HepG2 (cell line): ENCODE data around the gene EGLN1. TPM values are rescaled to one million over a fixed set of nuclear protein-coding genes. Genes with fewer than 3 reads are reported as not detected.

Experiments
- CREB1 ChIP-seq, 2 experiments: fragments of 450-650 bp in 1 of 2; IDR thresholded peaks; 2 replicates each; pipeline ENCODE4 v1.6.1; 2016 to 2017; ENCODE audit warnings: control low read depth in 1 of 2, mild to moderate bottlenecking in 1 of 2, missing compliant biosample characterization in 1 of 2, missing genetic modification characterization in 1 of 2
- GATAD1 ChIP-seq: IDR thresholded peaks from 2 replicates; pipeline ENCODE4 v1.6.1; 2016; ENCODE audit warnings: missing genetic modification reagents, missing compliant biosample characterization
- GPN1 ChIP-seq: sonication (generic); formaldehyde crosslinking; IDR thresholded peaks from 2 replicates; pipeline ENCODE4 v1.5.1; 2020; ENCODE audit warnings: missing genetic modification reagents, borderline replicate concordance
- NAIF1 ChIP-seq: sonication (generic); formaldehyde crosslinking; IDR thresholded peaks from 2 replicates; pipeline ENCODE4 v1.5.0; 2020; ENCODE audit warnings: mild to moderate bottlenecking, missing genetic modification reagents, borderline replicate concordance
- NFAT5 ChIP-seq: sonication (generic); formaldehyde crosslinking; IDR thresholded peaks from 2 replicates; pipeline ENCODE4 v1.4.0; 2020; ENCODE audit warnings: missing genetic modification reagents
- NFYC ChIP-seq: IDR thresholded peaks from 2 replicates; pipeline ENCODE4 v1.6.1; 2016; ENCODE audit warnings: missing genetic modification reagents, missing compliant biosample characterization
- SIX1 ChIP-seq: sonication (generic); formaldehyde crosslinking; IDR thresholded peaks from 2 replicates; pipeline ENCODE4 v1.4.0; 2020; ENCODE audit warnings: missing genetic modification reagents, borderline replicate concordance
- TBX3 ChIP-seq: fragments of 450-650 bp; IDR thresholded peaks from 2 replicates; pipeline ENCODE4 v1.6.1; 2017; ENCODE audit warnings: antibody characterized with exemption, mild to moderate bottlenecking, inconsistent platforms, borderline replicate concordance
- TSC22D2 ChIP-seq: sonication (generic); formaldehyde crosslinking; IDR thresholded peaks from 2 replicates; pipeline ENCODE4 v1.5.1; 2020; ENCODE audit warnings: missing genetic modification reagents, mild to moderate bottlenecking, borderline replicate concordance
- ZBTB46 ChIP-seq: sonication (generic); formaldehyde crosslinking; IDR thresholded peaks from 2 replicates; pipeline ENCODE4 v1.4.0; 2020; ENCODE audit warnings: mild to moderate bottlenecking, missing genetic modification reagents, borderline replicate concordance
- ZFX ChIP-seq: sonication (generic); formaldehyde crosslinking; IDR thresholded peaks from 2 replicates; pipeline ENCODE4 v1.4.0; 2020; ENCODE audit warnings: mild to moderate bottlenecking, low read depth, missing genetic modification reagents, moderate library complexity
- ZNF232 ChIP-seq: sonication (generic); formaldehyde crosslinking; IDR thresholded peaks from 2 replicates; pipeline ENCODE4 v1.4.0; 2020; ENCODE audit warnings: missing genetic modification reagents, borderline replicate concordance
- ZNF24 ChIP-seq: fragments of 450-650 bp; IDR thresholded peaks from 2 replicates; pipeline ENCODE4 v1.6.1; 2017; ENCODE audit warnings: antibody characterized with exemption, mild to moderate bottlenecking
- ZNF687 ChIP-seq: sonication (generic); formaldehyde crosslinking; IDR thresholded peaks from 2 replicates; pipeline ENCODE4 v1.5.1; 2020; ENCODE audit warnings: mild to moderate bottlenecking, missing genetic modification reagents, moderate library complexity
- ZNF761 ChIP-seq: sonication (generic); formaldehyde crosslinking; conservative IDR thresholded peaks from 2 replicates; pipeline ENCODE4 v1.4.0; 2020; ENCODE audit warnings: mild to moderate bottlenecking, missing genetic modification reagents
- ZSCAN22 ChIP-seq: sonication (generic); formaldehyde crosslinking; IDR thresholded peaks from 2 replicates; pipeline ENCODE4 v1.4.0; 2020; ENCODE audit warnings: mild to moderate bottlenecking, missing genetic modification reagents
- polyA plus RNA-seq, 8 experiments: library from polyadenylated mRNA; depleted of rRNA in 3 of 8; stranded (reverse) in 7 of 8; unstranded in 1 of 8; fragments of >200 nt; fragmentation: Illumina TruSeq in 4 of 8; extraction: Trizol in 4 of 8; gene quantifications; 2 replicates each; pipeline versions ENCODE4 v1.2.1 to v1.2.3, GENCODE V29; 2011 to 2016; ENCODE audit warnings: low read depth in 4 of 8, missing spikeins in 1 of 8, mixed read lengths in 1 of 8; ENCODE audit not compliant: insufficient read depth in 1 of 8
- total RNA-seq, 5 experiments: library from RNA; depleted of rRNA; stranded (reverse); fragments of >200 nt; fragmentation: Illumina TruSeq; extraction: Trizol; gene quantifications; 2 replicates each; pipeline ENCODE4 v1.2.3, GENCODE V29; 2016; ENCODE audit warnings: low read depth in 1 of 5

The EGLN1 gene
- total and polyA plus RNA-seq, 2 of the 13 experiments (the other 11 are each of a cell fraction or from before 2014, with no cell fraction given), result 34.4 to 44.1 TPM

GRCh38 chr1:231431665-231432415 is 9.8 kb upstream of the EGLN1 start (continued):
- TF ChIP-seq ZFX (CRISPR knock-in tag) (0 out of 2 replicates have a peak, but pooled peaks have one; percentile 19), NFYC (peak; percentile 82), ZNF687 (CRISPR knock-in tag) (no peak), ZNF232 (CRISPR knock-in tag) (no peak), ZSCAN22 (no peak), ZBTB46 (no peak), TBX3 (no peak), GATAD1 (CRISPR knock-in tag) (no peak), GPN1 (CRISPR knock-in tag) (no peak), NAIF1 (no peak), NFAT5 (CRISPR knock-in tag) (no peak), TSC22D2 (CRISPR knock-in tag) (0 out of 2 replicates have a peak, but pooled peaks have one; percentile 18), CREB1 (IDR thresholded peaks at IDR 0.05) (no peak), CREB1 (CRISPR knock-in tag; IDR thresholded peaks at IDR 0.05) (peak; percentile 67), SIX1 (CRISPR knock-in tag) (no peak), ZNF24 (no peak), ZNF761 (CRISPR knock-in tag) (no peak)
